Measurements from ENCODE around the gene BICD1. TPM values are rescaled to one million over a fixed set of nuclear protein-coding genes. Genes with fewer than 3 reads are reported as not detected.

Gene BICD1
- polyA plus RNA-seq, 2 of the 4 experiments (the other 2 are of a cell fraction), result 13.0 to 24.3 TPM

DNA sequence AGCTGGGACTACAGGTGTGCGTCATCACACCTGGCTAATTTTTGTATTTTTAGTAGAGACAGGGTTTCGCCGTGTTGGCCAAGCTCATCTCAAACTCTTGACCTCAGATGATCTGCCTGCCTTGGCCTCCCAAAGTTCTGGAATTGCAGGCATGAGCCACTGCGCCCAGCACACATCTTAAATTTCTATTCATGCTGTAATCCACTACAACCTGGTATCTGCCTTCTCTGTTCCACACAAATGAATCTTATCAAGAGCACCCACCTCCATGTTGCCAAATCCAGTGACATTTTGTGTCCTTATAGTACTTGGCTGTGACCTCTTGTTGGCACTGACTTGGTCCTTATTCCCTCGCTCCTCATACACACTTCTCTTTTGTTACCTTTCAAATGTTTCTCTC lies 5.8 kb upstream of the BICD1 start (continued):
- TF ChIP-seq RAD21 (conservative IDR thresholded peaks at IDR 0.05 in 1 of 2, IDR thresholded peaks at IDR 0.05 in 1 of 2), result no peak

DNA sequence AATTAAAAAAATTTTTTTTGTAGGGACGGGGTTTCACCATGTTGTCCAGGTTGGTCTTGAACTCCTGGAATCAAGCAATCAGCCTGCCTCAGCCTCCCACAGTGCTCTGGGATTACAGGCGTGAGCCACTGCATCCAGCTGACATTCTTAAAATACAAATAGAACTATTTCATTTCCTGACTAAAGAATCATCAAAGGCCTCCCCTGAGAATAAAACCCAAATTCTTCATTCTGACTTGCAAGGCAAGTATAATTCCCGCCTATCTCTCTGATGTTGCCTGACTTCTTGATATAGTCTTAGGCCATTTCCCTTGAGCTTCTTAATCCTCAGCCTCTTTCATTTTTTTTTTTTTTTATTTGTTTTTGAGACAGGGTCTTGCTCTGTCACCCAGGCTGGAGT lies 4.4 kb upstream of the BICD1 start:
- CTCF ChIA-PET, result interaction anchor here (0.6 to 1.0 kb wide), 2 partner anchors 32 to 57 kb away, joined by 3 read pairs; no protein-coding TSS in a partner anchor
- ATAC-seq, result no peak

DNA sequence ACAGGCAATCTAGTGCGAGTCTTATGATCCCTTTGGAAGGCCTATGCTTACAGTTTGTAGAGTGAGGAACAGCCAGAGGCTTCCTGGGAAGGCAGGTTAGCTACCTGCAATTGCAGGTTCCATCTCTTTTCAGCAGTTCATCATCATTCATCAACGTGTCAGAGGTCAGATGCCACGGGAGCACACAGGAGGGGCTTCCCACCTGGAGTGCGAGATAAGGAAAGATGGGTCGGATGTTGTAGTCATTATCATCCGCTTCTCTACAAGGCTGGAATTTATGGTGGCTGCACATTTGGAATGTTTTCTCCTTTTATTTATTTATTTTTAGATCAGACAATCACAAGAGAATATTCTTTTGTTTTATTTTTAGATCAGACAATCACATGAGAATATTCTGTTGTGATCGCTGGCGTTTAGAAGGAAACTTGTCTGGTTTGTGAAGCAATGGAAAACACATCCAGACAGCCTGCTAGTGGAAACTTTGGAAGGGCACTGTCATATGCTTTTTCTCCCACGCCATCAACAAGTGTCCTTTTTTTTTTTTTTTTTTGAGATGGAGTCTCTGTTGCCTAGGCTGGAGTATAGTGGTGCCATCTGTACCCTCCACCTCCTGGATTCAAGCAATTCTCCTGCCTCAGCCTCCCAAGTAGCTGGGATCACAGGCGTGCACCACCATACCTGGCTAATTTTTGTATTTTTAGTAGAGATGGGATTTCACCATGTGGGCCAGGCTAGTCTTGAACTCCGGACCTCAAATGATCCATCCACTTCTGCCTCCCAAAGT lies 1.9 kb upstream of the BICD1 start:
- Histone ChIP-seq H3K27ac (no peak overlapping the region), H3K4me2 (no peak overlapping the region), H3K4me3 (no peak overlapping the region), H3K4me1 (peaks cover 12% of the 10 kb centered on the region; the same call in 2 of the 3 replicates), H3K9me3 (no peaks in the 10 kb centered on the region)
- ChIA-PET POLR2A (interaction anchor here (3.1 kb wide), 1 partner anchor 11 kb away, joined by 28 read pairs; no protein-coding TSS in a partner anchor), CTCF (interaction anchor here (1.0 to 4.3 kb wide), 5 partner anchors 16 to 423 kb away, joined by 3 to 29 read pairs (median 12); no protein-coding TSS in a partner anchor)
- 82% methylated on average over 11 of the region's 11 CpGs for WGBS (ENCODE audit: missing lambda C conversion rate)
- DNase-seq (ENCODE audit: low read depth in 1 of 2, low spot score in 1 of 2) (no peak), FAIRE-seq (no peak), ATAC-seq (no peak)
- TF ChIP-seq, protein P1, sequence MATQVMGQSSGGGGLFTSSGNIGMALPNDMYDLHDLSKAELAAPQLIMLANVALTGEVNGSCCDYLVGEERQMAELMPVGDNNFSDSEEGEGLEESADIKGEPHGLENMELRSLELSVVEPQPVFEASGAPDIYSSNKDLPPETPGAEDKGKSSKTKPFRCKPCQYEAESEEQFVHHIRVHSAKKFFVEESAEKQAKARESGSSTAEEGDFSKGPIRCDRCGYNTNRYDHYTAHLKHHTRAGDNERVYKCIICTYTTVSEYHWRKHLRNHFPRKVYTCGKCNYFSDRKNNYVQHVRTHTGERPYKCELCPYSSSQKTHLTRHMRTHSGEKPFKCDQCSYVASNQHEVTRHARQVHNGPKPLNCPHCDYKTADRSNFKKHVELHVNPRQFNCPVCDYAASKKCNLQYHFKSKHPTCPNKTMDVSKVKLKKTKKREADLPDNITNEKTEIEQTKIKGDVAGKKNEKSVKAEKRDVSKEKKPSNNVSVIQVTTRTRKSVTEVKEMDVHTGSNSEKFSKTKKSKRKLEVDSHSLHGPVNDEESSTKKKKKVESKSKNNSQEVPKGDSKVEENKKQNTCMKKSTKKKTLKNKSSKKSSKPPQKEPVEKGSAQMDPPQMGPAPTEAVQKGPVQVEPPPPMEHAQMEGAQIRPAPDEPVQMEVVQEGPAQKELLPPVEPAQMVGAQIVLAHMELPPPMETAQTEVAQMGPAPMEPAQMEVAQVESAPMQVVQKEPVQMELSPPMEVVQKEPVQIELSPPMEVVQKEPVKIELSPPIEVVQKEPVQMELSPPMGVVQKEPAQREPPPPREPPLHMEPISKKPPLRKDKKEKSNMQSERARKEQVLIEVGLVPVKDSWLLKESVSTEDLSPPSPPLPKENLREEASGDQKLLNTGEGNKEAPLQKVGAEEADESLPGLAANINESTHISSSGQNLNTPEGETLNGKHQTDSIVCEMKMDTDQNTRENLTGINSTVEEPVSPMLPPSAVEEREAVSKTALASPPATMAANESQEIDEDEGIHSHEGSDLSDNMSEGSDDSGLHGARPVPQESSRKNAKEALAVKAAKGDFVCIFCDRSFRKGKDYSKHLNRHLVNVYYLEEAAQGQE (IDR thresholded peaks at IDR 0.05), result no peak
- no peak for TF ChIP-seq MAFK (IDR thresholded peaks at IDR 0.05; ENCODE audit: partially characterized antibody)
- TF ChIP-seq FOSL2 (IDR thresholded peaks at IDR 0.05), result no peak
- no peak for TF ChIP-seq FOSL2 (CRISPR knock-in tag; IDR thresholded peaks at IDR 0.05)
- TF ChIP-seq EHMT2 (IDR thresholded peaks at IDR 0.05; ENCODE audit: low read depth), result no peak
- no peak for TF ChIP-seq GATA3 (IDR thresholded peaks at IDR 0.05; ENCODE audit: borderline replicate concordance)
- no peak for TF ChIP-seq TFCP2L1 (CRISPR knock-in tag; IDR thresholded peaks at IDR 0.05)
- no peak for TF ChIP-seq RAD21 (conservative IDR thresholded peaks at IDR 0.05 in 1 of 2, IDR thresholded peaks at IDR 0.05 in 1 of 2)
- no peak for TF ChIP-seq MYC (IDR thresholded peaks at IDR 0.05; ENCODE audit: borderline replicate concordance, low read length)
- TF ChIP-seq POLR2AphosphoS2 (conservative IDR thresholded peaks at IDR 0.05; ENCODE audit: low read length), result no peak
- TF ChIP-seq NR3C1 (IDR thresholded peaks at IDR 0.05), result no peak

More for the DNA sequence above, 4.4 kb upstream of the BICD1 start:
- POLR2A ChIA-PET, result no interaction called here
- H3K4me1 ChIP-seq, result peaks cover 3% of the 10 kb centered on the region; the same call in 1 of the 3 replicates
- TF ChIP-seq CBX8 (IDR thresholded peaks at IDR 0.05), result no peak
- TF ChIP-seq ZSCAN20 (CRISPR knock-in tag; IDR thresholded peaks at IDR 0.05), result no peak
- TF ChIP-seq KDM1A (IDR thresholded peaks at IDR 0.05; ENCODE audit: low read depth), result no peak
- no peak for TF ChIP-seq MYC (IDR thresholded peaks at IDR 0.05; ENCODE audit: borderline replicate concordance, low read length)
- TF ChIP-seq, protein P2, sequence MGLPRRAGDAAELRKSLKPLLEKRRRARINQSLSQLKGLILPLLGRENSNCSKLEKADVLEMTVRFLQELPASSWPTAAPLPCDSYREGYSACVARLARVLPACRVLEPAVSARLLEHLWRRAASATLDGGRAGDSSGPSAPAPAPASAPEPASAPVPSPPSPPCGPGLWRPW (IDR thresholded peaks at IDR 0.05), result no peak
- TF ChIP-seq, protein P3, sequence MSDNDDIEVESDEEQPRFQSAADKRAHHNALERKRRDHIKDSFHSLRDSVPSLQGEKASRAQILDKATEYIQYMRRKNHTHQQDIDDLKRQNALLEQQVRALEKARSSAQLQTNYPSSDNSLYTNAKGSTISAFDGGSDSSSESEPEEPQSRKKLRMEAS (IDR thresholded peaks at IDR 0.05), result no peak
- no peak for TF ChIP-seq FOXS1 (CRISPR knock-in tag; IDR thresholded peaks at IDR 0.05)
- TF ChIP-seq CHD4 (IDR thresholded peaks at IDR 0.05; ENCODE audit: borderline replicate concordance), result no peak
- TF ChIP-seq RCOR1 (IDR thresholded peaks at IDR 0.05; ENCODE audit: low read depth, low read length), result no peak
- no peak for TF ChIP-seq SREBF2 (IDR thresholded peaks at IDR 0.05)
- TF ChIP-seq MAFK (IDR thresholded peaks at IDR 0.05; ENCODE audit: partially characterized antibody), result no peak
- TF ChIP-seq, protein P4, sequence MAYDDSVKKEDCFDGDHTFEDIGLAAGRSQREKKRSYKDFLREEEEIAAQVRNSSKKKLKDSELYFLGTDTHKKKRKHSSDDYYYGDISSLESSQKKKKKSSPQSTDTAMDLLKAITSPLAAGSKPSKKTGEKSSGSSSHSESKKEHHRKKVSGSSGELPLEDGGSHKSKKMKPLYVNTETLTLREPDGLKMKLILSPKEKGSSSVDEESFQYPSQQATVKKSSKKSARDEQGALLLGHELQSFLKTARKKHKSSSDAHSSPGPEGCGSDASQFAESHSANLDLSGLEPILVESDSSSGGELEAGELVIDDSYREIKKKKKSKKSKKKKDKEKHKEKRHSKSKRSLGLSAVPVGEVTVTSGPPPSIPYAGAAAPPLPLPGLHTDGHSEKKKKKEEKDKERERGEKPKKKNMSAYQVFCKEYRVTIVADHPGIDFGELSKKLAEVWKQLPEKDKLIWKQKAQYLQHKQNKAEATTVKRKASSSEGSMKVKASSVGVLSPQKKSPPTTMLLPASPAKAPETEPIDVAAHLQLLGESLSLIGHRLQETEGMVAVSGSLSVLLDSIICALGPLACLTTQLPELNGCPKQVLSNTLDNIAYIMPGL (CRISPR knock-in tag; IDR thresholded peaks at IDR 0.05; ENCODE audit: borderline replicate concordance), result no peak
- TF ChIP-seq CBX2 (IDR thresholded peaks at IDR 0.05; ENCODE audit: borderline replicate concordance, low read depth), result no peak
- no peak for TF ChIP-seq SMC3 (IDR thresholded peaks at IDR 0.05)
- TF ChIP-seq NFE2L2 (conservative IDR thresholded peaks at IDR 0.05; ENCODE audit: low read length), result no peak
- no peak for TF ChIP-seq CHD2 (IDR thresholded peaks at IDR 0.05; ENCODE audit: low read length, partially characterized antibody)
- TF ChIP-seq FOSL2 (IDR thresholded peaks at IDR 0.05), result no peak
- TF ChIP-seq FOSL2 (CRISPR knock-in tag; IDR thresholded peaks at IDR 0.05), result no peak
- no peak for TF ChIP-seq JUN (IDR thresholded peaks at IDR 0.05)
- DNase-seq (ENCODE audit: low read depth in 1 of 2, low spot score in 1 of 2) (no peak), FAIRE-seq (no peak)
- no peaks in the 10 kb centered on the region for H3K9me3 ChIP-seq
- H3K4me2 ChIP-seq, result no peak overlapping the region
- no peak overlapping the region for H3K27ac ChIP-seq
- no peak overlapping the region for H3K4me3 ChIP-seq
- 92% methylated on average over 3 of the region's 3 CpGs for WGBS (ENCODE audit: missing lambda C conversion rate)
